LNCaP clone FGC (cell line): Measurements from ENCODE around the gene L2HGDH.

Experiments used
- DNase-seq: peaks from one replicate; pipeline ENCODE4 v3.0.0-alpha.2; 2011; ENCODE audit warnings: low read depth
- H3K4me3 ChIP-seq: 2 replicates; pipeline ENCODE4 v1.5.1; 2011; ENCODE audit warnings: mild to moderate bottlenecking, low read depth, low read length, control low read depth
- CTCF ChIP-seq: IDR thresholded peaks from 2 replicates; pipeline ENCODE4 v1.5.1; 2012; ENCODE audit warnings: mild to moderate bottlenecking; ENCODE audit not compliant: control insufficient read depth, insufficient read depth; ENCODE audit errors: extremely low read depth

The L2HGDH gene

GRCh38 chr14:50340045-50340444 lies 28.0 kb upstream of the L2HGDH start:
- no peak for TF ChIP-seq CTCF
- DNase-seq: no peak
- no peak overlapping the region for H3K4me3 ChIP-seq

- peak; percentile 86 for DNase-seq
- TF ChIP-seq CTCF: no peak
- H3K4me3 ChIP-seq: no peak overlapping the region
Observed at GRCh38 chr14:50339178-50339804, 27.3 kb upstream of the L2HGDH start.

GRCh38 chr14:50338587-50338986 lies 26.6 kb upstream of the L2HGDH start:
- H3K4me3 ChIP-seq: no peak overlapping the region
- no peak for DNase-seq
- no peak for TF ChIP-seq CTCF

- TF ChIP-seq CTCF: no peak
- H3K4me3 ChIP-seq: no peak overlapping the region
- no peak for DNase-seq
Observed at GRCh38 chr14:50335989-50336824, 24.2 kb upstream of the L2HGDH start.

GRCh38 chr14:50335389-50335788 lies 23.4 kb upstream of the L2HGDH start:
- peak; percentile 14; the same call in 1 of the 2 replicates for TF ChIP-seq CTCF
- peak; percentile 76 for DNase-seq
- no peak overlapping the region for H3K4me3 ChIP-seq

GRCh38 chr14:50334211-50334610 lies 22.2 kb upstream of the L2HGDH start:
- DNase-seq: no peak
- no peak for TF ChIP-seq CTCF
- H3K4me3 ChIP-seq: no peak overlapping the region

GRCh38 chr14:50333014-50333509 lies 21.0 kb upstream of the L2HGDH start:
- TF ChIP-seq CTCF: no peak
- no peak for DNase-seq
- H3K4me3 ChIP-seq: no peak overlapping the region
